Karpas-422 (cell line): ENCODE results near the gene ME3. TPM values are rescaled to one million over a fixed set of nuclear protein-coding genes. Genes with fewer than 3 reads are reported as not detected.

Experiments
- DNase-seq: peaks from one replicate; pipeline ENCODE4 v3.0.0-alpha.2; 2015
- H2AFZ ChIP-seq: fragments of 200-600 bp; sonication (generic); 2 replicates; pipeline ENCODE4 v1.6.1; 2014; ENCODE audit warnings: antibody characterized with exemption, low read length, mixed read lengths
- H3K27ac ChIP-seq: fragments of 200-600 bp; sonication (generic); 2 replicates; pipeline ENCODE4 v1.5.1; 2014; ENCODE audit warnings: mild to moderate bottlenecking, low read length, moderate library complexity
- H3K27me3 ChIP-seq: fragments of 200-600 bp; sonication (generic); 2 replicates; pipeline ENCODE4 v1.6.1; 2014; ENCODE audit warnings: low read length, mixed read lengths
- H3K36me3 ChIP-seq: fragments of 200-600 bp; sonication (generic); 2 replicates; pipeline ENCODE4 v1.6.1; 2014; ENCODE audit warnings: low read length, mixed read lengths; ENCODE audit not compliant: insufficient read depth
- H3K4me1 ChIP-seq: fragments of 200-600 bp; sonication (generic); 2 replicates; pipeline ENCODE4 v1.6.1; 2014; ENCODE audit warnings: mild to moderate bottlenecking, low read length, mixed read lengths
- H3K4me2 ChIP-seq: fragments of 200-600 bp; sonication (generic); 2 replicates; pipeline ENCODE4 v1.6.1; 2014; ENCODE audit warnings: low read length, low read depth, mild to moderate bottlenecking; ENCODE audit not compliant: poor library complexity, severe bottlenecking
- H3K4me3 ChIP-seq: fragments of 200-600 bp; sonication (generic); 2 replicates; pipeline ENCODE4 v1.5.1; 2014; ENCODE audit warnings: mild to moderate bottlenecking, antibody characterized with exemption, low read length, mixed read lengths
- H3K79me2 ChIP-seq: fragments of 200-600 bp; sonication (generic); 2 replicates; pipeline ENCODE4 v1.6.1; 2014; ENCODE audit warnings: mild to moderate bottlenecking, low read length, mixed read lengths
- H3K9ac ChIP-seq: fragments of 200-600 bp; sonication (generic); 2 replicates; pipeline ENCODE4 v1.6.0; 2014; ENCODE audit warnings: low read length
- H3K9me2 ChIP-seq: fragments of 200-600 bp; sonication (generic), shearing (Covaris generic); replicated peaks from 2 replicates; pipeline ENCODE4 v1.6.0; 2014; ENCODE audit warnings: mild to moderate bottlenecking, low read length, moderate library complexity; ENCODE audit not compliant: insufficient read depth
- H3K9me3 ChIP-seq: fragments of 300-700, 200-600 bp; sonication (generic); 2 replicates; pipeline ENCODE4 v1.6.1; 2014; ENCODE audit warnings: low read length, mixed read lengths
- H4K20me1 ChIP-seq: fragments of 200-600 bp; sonication (generic); 2 replicates; pipeline ENCODE4 v1.6.1; 2014; ENCODE audit warnings: mild to moderate bottlenecking, antibody characterized with exemption, low read length, low read depth; ENCODE audit not compliant: insufficient read depth
- total RNA-seq: library from RNA; depleted of rRNA; stranded (reverse); fragments of >200 nt; shearing (Covaris generic); gene quantifications from 2 replicates; pipeline ENCODE4 v1.2.3, GENCODE V29; 2014; ENCODE audit warnings: low replicate concordance

The ME3 gene
- total RNA-seq, 1 experiment from 2014 or later = not detected

DNA sequence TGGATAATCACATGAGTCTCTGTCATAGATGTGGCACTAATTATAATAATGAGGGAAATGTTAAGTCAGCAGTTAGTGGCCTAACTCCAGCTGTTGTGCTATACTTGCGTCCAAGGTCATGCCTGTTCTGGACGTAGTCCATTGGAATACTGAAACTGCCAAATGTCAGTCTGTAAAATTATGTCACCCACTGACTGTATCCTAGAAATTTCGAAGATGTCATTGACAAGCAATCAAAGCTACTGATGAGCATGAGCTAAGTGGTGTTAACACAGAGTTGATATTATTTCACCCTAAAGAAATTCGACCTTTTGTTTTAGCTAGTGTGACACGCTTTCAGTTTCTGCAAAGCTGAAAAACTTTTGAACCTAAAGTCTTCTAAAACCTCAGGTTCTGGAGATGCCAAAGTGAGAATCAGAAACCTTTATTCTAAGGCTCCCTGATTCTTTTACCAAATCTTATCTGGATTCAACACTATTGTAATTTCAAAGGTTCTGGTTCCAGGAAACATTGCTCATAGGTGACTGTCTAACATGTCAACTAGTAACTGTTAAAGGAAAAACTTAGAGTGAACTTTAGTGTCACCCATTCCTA, 14.9 kb upstream of the ME3 start:
- Histone ChIP-seq H3K4me2 (no peak overlapping the region), H3K79me2 (no peaks in the 10 kb centered on the region), H3K27ac (no peak overlapping the region), H2AFZ (no peak overlapping the region), H3K9me3 (no peaks in the 10 kb centered on the region), H3K27me3 (no peaks in the 10 kb centered on the region), H3K9ac (no peak overlapping the region), H4K20me1 (no peaks in the 10 kb centered on the region), H3K4me1 (peaks cover 6% of the 10 kb centered on the region; the same call in 1 of the 2 replicates), H3K36me3 (no peaks in the 10 kb centered on the region), H3K4me3 (no peak overlapping the region), H3K9me2 (no peaks in the 10 kb centered on the region)
- no peak for DNase-seq

DNA sequence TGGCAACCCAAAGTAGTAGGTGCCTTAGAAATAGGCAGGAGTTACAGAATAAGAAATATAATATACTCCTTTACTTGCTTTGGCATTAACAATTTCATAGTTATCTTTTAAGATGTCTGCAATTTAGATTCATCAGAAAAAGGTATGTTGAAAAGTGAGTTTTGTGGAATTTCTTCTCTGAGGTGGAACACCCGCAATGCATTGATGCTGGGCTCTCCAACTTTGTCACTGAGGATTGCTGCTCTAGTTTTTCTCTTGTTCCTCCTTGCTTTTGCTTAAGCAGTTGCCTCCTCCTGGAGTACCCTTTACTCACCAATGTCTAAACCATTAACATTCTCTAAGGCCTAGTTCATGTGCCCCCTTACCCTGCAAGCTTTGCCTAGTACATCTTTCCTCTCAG, 14.1 kb upstream of the ME3 start:
- Histone ChIP-seq H3K9me3 (no peaks in the 10 kb centered on the region), H3K9me2 (no peaks in the 10 kb centered on the region), H3K4me3 (no peak overlapping the region), H3K79me2 (no peaks in the 10 kb centered on the region), H4K20me1 (no peaks in the 10 kb centered on the region), H3K4me1 (peaks cover 6% of the 10 kb centered on the region; the same call in 1 of the 2 replicates), H3K27me3 (no peaks in the 10 kb centered on the region), H3K36me3 (no peaks in the 10 kb centered on the region), H3K9ac (no peak overlapping the region), H3K27ac (no peak overlapping the region), H3K4me2 (no peak overlapping the region), H2AFZ (no peak overlapping the region)
- no peak for DNase-seq

DNA sequence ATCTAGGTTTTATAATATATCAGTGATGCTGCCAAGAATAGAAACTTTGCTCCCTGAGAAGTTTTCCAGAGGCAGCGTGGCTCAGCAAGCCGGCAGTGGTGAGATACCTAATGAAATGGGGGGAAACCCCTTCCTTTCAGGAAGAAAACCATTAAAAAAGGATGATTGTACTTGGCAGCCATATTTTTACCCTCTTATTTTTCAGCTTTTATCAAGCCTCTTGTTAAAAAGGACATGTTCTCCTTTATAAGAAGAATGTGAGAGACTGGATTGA, 9.0 kb upstream of the ME3 start:
- H3K4me1 ChIP-seq = no peaks in the 10 kb centered on the region
- no peak overlapping the region for H3K4me2 ChIP-seq
- H3K9me3 ChIP-seq = no peaks in the 10 kb centered on the region
- no peaks in the 10 kb centered on the region for H3K36me3 ChIP-seq
- no peak overlapping the region for H3K4me3 ChIP-seq
- no peaks in the 10 kb centered on the region for H3K27me3 ChIP-seq
- no peak overlapping the region for H3K27ac ChIP-seq
- H3K9ac ChIP-seq = no peak overlapping the region
- H2AFZ ChIP-seq = no peak overlapping the region
- H4K20me1 ChIP-seq = no peaks in the 10 kb centered on the region
- no peaks in the 10 kb centered on the region for H3K79me2 ChIP-seq
- no peaks in the 10 kb centered on the region for H3K9me2 ChIP-seq
- no peak for DNase-seq

DNA sequence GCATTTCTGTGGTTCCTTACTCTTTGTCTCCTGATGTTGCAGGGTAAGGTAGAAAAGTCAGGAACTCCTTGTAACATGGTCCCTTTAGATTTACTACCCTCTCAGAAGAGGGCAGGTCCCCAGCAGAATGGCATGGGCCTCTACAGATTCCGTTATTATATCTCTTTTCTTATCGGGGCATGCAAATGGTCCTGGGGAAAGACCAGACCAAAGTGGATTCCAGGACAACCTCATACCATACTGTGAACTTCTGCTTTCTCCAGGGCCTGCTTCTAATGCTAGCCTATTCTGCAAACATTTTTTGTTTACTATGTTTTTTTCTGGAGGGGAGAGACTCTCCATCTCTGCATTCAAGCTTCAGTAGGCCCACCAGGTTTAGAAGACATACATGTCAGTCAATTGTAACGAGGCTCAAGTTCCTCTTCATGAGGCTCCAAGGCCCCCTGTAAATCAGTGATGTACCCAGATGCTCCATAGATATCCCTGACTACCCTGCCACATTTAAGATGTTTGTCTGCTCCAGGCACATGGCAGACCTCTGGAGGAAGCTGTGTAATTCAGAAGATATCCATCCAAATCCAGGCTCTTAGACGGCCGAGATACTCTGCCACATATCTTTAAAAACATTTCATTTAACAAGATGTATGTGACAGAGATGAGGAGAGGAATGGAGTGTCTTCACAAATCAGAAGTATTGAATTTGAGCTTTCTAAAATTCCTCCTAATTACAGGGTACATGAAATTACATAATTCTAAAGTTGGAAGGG, 8.5 kb upstream of the ME3 start:
- no peak for DNase-seq
- no peaks in the 10 kb centered on the region for H3K27me3 ChIP-seq
- no peak overlapping the region for H3K4me3 ChIP-seq
- no peaks in the 10 kb centered on the region for H4K20me1 ChIP-seq
- no peak overlapping the region for H3K27ac ChIP-seq
- no peaks in the 10 kb centered on the region for H3K79me2 ChIP-seq
- H3K36me3 ChIP-seq = no peaks in the 10 kb centered on the region
- H3K9ac ChIP-seq = no peak overlapping the region
- H3K4me2 ChIP-seq = no peak overlapping the region
- no peaks in the 10 kb centered on the region for H3K9me3 ChIP-seq
- H3K9me2 ChIP-seq = no peaks in the 10 kb centered on the region
- no peak overlapping the region for H2AFZ ChIP-seq
- H3K4me1 ChIP-seq = no peaks in the 10 kb centered on the region

DNA sequence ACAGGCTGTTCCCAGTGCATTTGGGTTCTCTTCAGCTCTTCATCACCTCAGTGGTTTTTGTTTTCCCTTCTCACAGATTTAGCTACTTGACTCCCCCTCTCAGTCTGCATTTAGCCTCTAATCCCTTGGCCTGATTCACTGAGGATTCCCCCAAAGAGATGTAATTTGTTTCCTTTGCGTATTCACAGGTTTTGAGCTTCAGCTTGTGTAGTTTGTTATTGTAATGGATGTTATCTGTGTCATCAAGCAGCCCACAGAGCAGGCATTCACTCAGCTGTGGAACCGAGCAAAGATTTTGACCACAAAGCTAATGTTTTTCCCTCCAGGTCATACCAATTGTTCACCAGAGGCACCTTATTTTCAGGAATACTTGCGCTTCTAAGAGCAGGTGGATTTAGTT, 6.4 kb upstream of the ME3 start:
- Histone ChIP-seq H2AFZ (no peak overlapping the region), H3K36me3 (no peaks in the 10 kb centered on the region), H3K27ac (no peak overlapping the region), H3K4me1 (no peaks in the 10 kb centered on the region), H3K79me2 (no peaks in the 10 kb centered on the region), H3K4me3 (no peak overlapping the region), H4K20me1 (no peaks in the 10 kb centered on the region), H3K9me3 (no peaks in the 10 kb centered on the region), H3K9ac (no peak overlapping the region), H3K4me2 (no peak overlapping the region), H3K27me3 (no peaks in the 10 kb centered on the region), H3K9me2 (no peaks in the 10 kb centered on the region)
- DNase-seq = no peak

DNA sequence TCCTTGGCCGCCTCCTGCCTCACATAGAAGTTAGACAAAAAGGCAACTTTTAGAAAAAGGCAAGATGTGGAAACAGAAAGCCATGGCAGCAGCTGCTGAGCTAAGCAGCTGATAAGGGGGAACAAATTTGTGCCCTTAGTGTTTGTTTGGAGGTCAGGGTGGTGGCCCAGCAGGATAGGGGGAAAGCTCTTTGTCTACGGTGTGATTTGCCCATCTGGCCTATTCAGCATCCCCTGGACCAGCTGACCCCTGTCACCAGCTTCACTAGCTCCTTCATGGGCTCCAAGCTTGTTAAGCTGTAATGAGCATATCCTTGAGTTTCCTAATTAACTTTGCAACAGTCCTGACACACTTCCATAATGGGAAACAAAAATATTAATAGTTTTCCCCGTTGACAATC, 5.9 kb upstream of the ME3 start:
- Histone ChIP-seq H3K9ac (no peak overlapping the region), H3K27me3 (no peaks in the 10 kb centered on the region), H3K36me3 (no peaks in the 10 kb centered on the region), H3K4me1 (no peaks in the 10 kb centered on the region), H3K79me2 (no peaks in the 10 kb centered on the region), H3K9me2 (no peaks in the 10 kb centered on the region), H3K27ac (no peak overlapping the region), H4K20me1 (no peaks in the 10 kb centered on the region), H3K4me3 (no peak overlapping the region), H3K4me2 (no peak overlapping the region), H2AFZ (no peak overlapping the region), H3K9me3 (no peaks in the 10 kb centered on the region)
- DNase-seq = no peak

GRCh38 chr11:86676533-86677154, 4.2 kb upstream of the ME3 start:
- Histone ChIP-seq H3K9me3 (no peaks in the 10 kb centered on the region), H3K27ac (no peak overlapping the region), H3K27me3 (no peaks in the 10 kb centered on the region), H3K4me3 (no peak overlapping the region), H3K79me2 (no peaks in the 10 kb centered on the region), H3K4me2 (no peak overlapping the region), H4K20me1 (no peaks in the 10 kb centered on the region), H3K4me1 (no peaks in the 10 kb centered on the region), H3K9ac (no peak overlapping the region), H3K9me2 (no peaks in the 10 kb centered on the region), H2AFZ (no peak overlapping the region), H3K36me3 (no peaks in the 10 kb centered on the region)
- peak; percentile 95 for DNase-seq

DNA sequence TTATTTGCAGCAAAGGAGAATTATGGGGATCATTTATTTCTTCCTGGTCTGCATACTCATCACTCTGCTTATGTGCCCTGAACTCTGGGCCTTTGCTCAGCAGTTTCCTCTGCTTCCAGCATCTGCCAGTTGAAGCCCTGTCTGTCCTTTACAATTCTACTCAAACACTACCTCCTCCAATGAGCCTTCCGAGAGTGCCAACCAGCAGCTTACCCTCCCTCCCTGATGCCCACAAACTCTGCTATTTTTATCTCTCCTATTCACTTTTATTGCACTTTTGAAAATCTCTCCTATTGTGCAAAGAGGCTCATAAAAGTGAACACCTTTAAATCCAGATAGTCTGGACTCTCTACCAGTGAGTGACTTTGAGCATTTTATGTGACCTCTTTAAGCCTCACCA, 3.6 kb upstream of the ME3 start:
- H3K9me2 ChIP-seq = no peaks in the 10 kb centered on the region
- no peak overlapping the region for H3K27ac ChIP-seq
- H3K4me2 ChIP-seq = no peak overlapping the region
- no peak for DNase-seq
- no peaks in the 10 kb centered on the region for H4K20me1 ChIP-seq
- no peaks in the 10 kb centered on the region for H3K27me3 ChIP-seq
- H3K36me3 ChIP-seq = no peaks in the 10 kb centered on the region
- no peaks in the 10 kb centered on the region for H3K9me3 ChIP-seq
- no peaks in the 10 kb centered on the region for H3K79me2 ChIP-seq
- no peaks in the 10 kb centered on the region for H3K4me1 ChIP-seq
- H2AFZ ChIP-seq = no peak overlapping the region
- no peak overlapping the region for H3K9ac ChIP-seq
- H3K4me3 ChIP-seq = no peak overlapping the region
